ENCODE data around the gene ACTR2.
A peak's percentile ranks its signal among the peaks of the same experiment; 100 is the strongest.
"Not testable (repeated sequence)": the region's sequence is repeated elsewhere in the genome, so short reads cannot be mapped to it uniquely, and the experiment has no call there.

ACTR2 gene

DNA sequence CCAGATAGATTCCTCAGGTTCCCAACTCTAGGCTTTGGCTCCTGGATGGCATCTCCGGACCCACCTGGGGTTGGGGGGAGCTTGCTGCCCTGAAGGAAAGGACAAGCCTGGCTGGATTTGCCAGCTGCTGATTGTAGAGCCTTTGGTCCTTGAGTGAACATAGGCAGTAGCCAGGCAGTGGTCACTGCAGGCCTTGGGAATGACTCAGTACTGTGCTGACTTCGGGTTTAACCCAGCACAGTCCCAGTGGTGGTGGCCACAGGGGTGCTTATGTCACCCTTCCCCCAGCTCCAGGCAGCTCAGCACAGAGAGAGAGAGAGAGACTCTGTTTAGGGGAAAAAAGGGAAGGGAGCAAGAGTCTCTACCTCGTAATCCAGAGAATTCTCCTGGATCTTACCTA is 27.7 kb upstream of the ACTR2 start:
- Histone ChIP-seq H3K36me3 (ENCODE audit: control insufficient read depth, insufficient read depth, low read length) (no peaks in the 10 kb centered on the region), H3K27ac (ENCODE audit: insufficient read depth, low read length, poor library complexity, severe bottlenecking) (no peak overlapping the region), H3K27me3 (replicated peaks; ENCODE audit: control insufficient read depth, insufficient read depth, low read length, poor library complexity, severe bottlenecking) (no peaks in the 10 kb centered on the region), H3K4me1 (ENCODE audit: control insufficient read depth, insufficient read depth, low read length, poor library complexity, severe bottlenecking) (no peaks in the 10 kb centered on the region), H3K4me3 (ENCODE audit: insufficient read depth, low read depth, low read length, poor library complexity, severe bottlenecking) (no peak overlapping the region), H3K9me3 (ENCODE audit: control insufficient read depth, low read length) (no peaks in the 10 kb centered on the region)
- no peak for DNase-seq

DNA sequence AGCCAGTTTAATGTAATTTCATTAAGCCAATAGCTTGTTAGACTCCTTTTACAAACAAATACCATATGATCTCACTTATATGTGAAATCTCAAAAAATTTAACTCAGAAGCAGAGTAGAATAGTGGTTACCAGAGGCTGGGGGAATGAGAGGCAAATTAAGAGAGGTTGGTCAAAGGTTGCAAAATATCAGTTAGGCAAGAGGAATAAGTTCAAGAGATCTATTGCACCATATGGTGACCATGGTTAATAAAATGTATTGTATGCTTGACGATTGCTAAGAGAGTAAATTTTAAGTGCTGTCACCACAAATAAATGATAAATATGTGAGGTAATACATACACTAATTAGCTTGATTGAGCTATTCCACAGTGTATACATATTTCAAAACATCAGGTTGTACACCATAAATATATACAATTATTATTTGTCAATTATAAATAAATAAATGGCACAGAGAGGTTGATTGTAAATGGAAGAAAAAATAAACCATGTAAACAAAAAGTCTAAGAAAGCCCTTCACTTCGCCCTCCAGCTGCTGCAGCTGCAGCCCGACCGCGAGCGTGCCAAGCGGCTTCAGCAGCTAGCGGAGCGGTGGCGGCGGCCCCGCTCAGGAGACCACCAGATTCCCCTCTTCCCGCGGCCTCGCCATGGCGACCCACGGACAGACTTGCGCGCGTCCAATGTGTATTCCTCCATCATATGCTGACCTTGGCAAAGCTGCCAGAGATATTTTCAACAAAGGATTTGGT is 23.0 kb upstream of the ACTR2 start:
- no peak overlapping the region for H3K27ac ChIP-seq (ENCODE audit: insufficient read depth, low read length, poor library complexity, severe bottlenecking)
- no peaks in the 10 kb centered on the region for H3K36me3 ChIP-seq (ENCODE audit: control insufficient read depth, insufficient read depth, low read length)
- peak in 1 of 3 donors; percentile 43 for DNase-seq
- no peaks in the 10 kb centered on the region for H3K27me3 ChIP-seq (replicated peaks; ENCODE audit: control insufficient read depth, insufficient read depth, low read length, poor library complexity, severe bottlenecking)
- H3K4me3 ChIP-seq (ENCODE audit: insufficient read depth, low read depth, low read length, poor library complexity, severe bottlenecking), result no peak overlapping the region
- no peaks in the 10 kb centered on the region for H3K9me3 ChIP-seq (ENCODE audit: control insufficient read depth, low read length)
- H3K4me1 ChIP-seq (ENCODE audit: control insufficient read depth, insufficient read depth, low read length, poor library complexity, severe bottlenecking), result no peaks in the 10 kb centered on the region

DNA sequence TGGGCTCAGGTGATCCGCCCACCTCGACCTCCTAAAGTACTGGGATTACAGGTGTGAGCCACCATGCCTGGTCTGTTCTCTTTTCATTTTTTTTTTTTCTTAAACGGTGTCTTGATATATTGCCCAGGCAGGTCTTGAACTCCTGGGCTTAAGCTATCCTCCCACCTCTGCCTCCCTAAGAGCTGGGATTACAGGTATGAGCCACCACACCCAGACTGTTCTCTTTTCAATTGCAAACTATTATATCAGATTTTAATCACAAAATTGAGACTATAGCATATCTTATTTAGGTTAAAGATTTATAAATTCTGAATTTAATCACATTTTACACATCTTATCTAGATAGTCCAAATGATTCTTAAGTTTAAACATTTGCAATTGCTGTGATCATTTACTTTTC is 15.5 kb upstream of the ACTR2 start:
- H3K4me3 ChIP-seq (ENCODE audit: insufficient read depth, low read depth, low read length, poor library complexity, severe bottlenecking), result no peak overlapping the region
- no peaks in the 10 kb centered on the region for H3K27me3 ChIP-seq (replicated peaks; ENCODE audit: control insufficient read depth, insufficient read depth, low read length, poor library complexity, severe bottlenecking)
- no peak for DNase-seq
- no peaks in the 10 kb centered on the region for H3K4me1 ChIP-seq (ENCODE audit: control insufficient read depth, insufficient read depth, low read length, poor library complexity, severe bottlenecking)
- H3K27ac ChIP-seq (ENCODE audit: insufficient read depth, low read length, poor library complexity, severe bottlenecking), result no peak overlapping the region
- H3K36me3 ChIP-seq (ENCODE audit: control insufficient read depth, insufficient read depth, low read length), result no peaks in the 10 kb centered on the region
- H3K9me3 ChIP-seq (ENCODE audit: control insufficient read depth, low read length), result no peaks in the 10 kb centered on the region

DNA sequence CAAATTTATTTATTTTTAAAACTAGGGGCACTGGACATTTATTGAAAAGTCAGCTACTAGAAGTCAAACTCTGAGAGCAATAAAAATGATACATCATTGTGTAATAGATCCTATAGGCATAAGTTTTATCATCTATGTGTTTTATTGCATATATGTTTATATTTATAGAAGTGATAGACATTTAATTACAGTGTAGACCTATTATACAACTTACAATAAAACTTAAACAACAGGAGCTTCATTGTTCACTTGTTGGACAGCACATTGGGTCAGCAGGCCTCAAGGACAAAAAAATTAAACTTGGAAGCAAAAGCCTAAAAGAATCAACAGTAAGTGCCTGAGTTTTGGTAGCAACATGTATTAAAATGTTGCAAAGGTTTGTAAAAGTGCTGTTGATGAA is 15.0 kb upstream of the ACTR2 start:
- H3K27ac ChIP-seq (ENCODE audit: insufficient read depth, low read length, poor library complexity, severe bottlenecking), result no peak overlapping the region
- H3K4me1 ChIP-seq (ENCODE audit: control insufficient read depth, insufficient read depth, low read length, poor library complexity, severe bottlenecking), result no peaks in the 10 kb centered on the region
- no peaks in the 10 kb centered on the region for H3K36me3 ChIP-seq (ENCODE audit: control insufficient read depth, insufficient read depth, low read length)
- no peak overlapping the region for H3K4me3 ChIP-seq (ENCODE audit: insufficient read depth, low read depth, low read length, poor library complexity, severe bottlenecking)
- H3K27me3 ChIP-seq (replicated peaks; ENCODE audit: control insufficient read depth, insufficient read depth, low read length, poor library complexity, severe bottlenecking), result no peaks in the 10 kb centered on the region
- H3K9me3 ChIP-seq (ENCODE audit: control insufficient read depth, low read length), result no peaks in the 10 kb centered on the region
- no peak for DNase-seq

DNA sequence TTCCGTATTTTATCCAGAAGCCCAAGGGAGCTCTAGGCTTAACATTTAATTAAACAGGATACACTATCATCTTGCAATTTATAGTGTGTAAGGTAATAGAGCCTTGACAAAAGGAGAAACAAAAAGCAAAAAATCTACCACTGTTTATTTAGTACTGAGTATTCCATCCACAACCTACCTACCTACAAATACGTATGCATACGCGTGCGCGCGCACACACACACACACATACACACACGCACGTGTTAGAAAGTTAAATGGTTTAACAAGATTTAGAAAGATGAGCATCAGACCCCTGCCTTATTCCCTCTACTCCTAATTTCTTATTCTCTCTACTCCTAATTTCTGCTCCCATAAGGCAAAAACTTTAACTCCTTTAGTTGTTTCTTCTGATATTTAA is 14.6 kb upstream of the ACTR2 start:
- Histone ChIP-seq H3K36me3 (ENCODE audit: control insufficient read depth, insufficient read depth, low read length) (no peaks in the 10 kb centered on the region), H3K27ac (ENCODE audit: insufficient read depth, low read length, poor library complexity, severe bottlenecking) (no peak overlapping the region), H3K4me1 (ENCODE audit: control insufficient read depth, insufficient read depth, low read length, poor library complexity, severe bottlenecking) (no peaks in the 10 kb centered on the region), H3K9me3 (ENCODE audit: control insufficient read depth, low read length) (no peaks in the 10 kb centered on the region), H3K4me3 (ENCODE audit: insufficient read depth, low read depth, low read length, poor library complexity, severe bottlenecking) (no peak overlapping the region), H3K27me3 (replicated peaks; ENCODE audit: control insufficient read depth, insufficient read depth, low read length, poor library complexity, severe bottlenecking) (no peaks in the 10 kb centered on the region)
- DNase-seq, result no peak

DNA sequence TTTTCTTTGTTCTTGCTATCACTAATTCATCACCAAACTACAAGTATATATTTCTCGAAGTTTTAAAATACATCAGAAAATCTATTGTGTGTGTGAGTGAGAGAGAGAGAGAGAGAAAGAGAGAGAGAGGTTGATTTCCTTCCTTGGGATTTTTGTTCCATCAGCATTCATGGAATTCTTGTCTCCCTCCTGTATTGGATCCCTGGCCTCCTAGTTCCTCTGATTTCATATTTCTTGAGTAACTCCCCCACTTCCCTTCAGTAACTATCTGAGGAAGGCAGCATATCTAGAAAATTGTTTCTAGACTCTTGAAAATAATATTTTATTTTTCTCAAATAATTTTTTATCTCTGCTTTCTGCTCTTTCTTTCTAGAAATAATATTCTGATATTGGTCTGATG is 13.3 kb upstream of the ACTR2 start:
- Histone ChIP-seq H3K27me3 (replicated peaks; ENCODE audit: control insufficient read depth, insufficient read depth, low read length, poor library complexity, severe bottlenecking) (no peaks in the 10 kb centered on the region), H3K36me3 (ENCODE audit: control insufficient read depth, insufficient read depth, low read length) (no peaks in the 10 kb centered on the region), H3K4me3 (ENCODE audit: insufficient read depth, low read depth, low read length, poor library complexity, severe bottlenecking) (no peak overlapping the region), H3K9me3 (ENCODE audit: control insufficient read depth, low read length) (no peaks in the 10 kb centered on the region), H3K4me1 (ENCODE audit: control insufficient read depth, insufficient read depth, low read length, poor library complexity, severe bottlenecking) (no peaks in the 10 kb centered on the region), H3K27ac (ENCODE audit: insufficient read depth, low read length, poor library complexity, severe bottlenecking) (no peak overlapping the region)
- DNase-seq, result no peak

DNA sequence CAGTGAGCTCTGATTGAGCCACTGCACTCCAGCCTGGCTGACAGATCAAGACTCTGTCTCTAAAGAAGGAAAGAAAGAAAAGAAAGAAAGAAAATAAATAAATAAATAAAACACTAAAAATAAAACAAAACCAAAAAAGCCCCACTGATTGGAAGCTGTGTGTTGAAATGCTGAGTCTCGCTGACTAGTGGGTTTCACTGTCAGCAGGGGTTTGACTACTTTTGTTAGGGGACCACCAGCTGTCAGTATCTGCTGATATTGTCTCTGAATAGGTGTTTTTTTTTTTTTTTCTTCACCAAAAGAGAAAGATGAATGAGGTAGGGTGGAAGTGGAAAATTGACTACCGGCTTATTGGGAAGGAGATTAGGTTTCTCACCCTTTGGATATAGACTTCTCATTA is 12.8 kb upstream of the ACTR2 start:
- Histone ChIP-seq H3K4me3 (ENCODE audit: insufficient read depth, low read depth, low read length, poor library complexity, severe bottlenecking) (no peak overlapping the region), H3K36me3 (ENCODE audit: control insufficient read depth, insufficient read depth, low read length) (no peaks in the 10 kb centered on the region), H3K9me3 (ENCODE audit: control insufficient read depth, low read length) (no peaks in the 10 kb centered on the region), H3K27ac (ENCODE audit: insufficient read depth, low read length, poor library complexity, severe bottlenecking) (no peak overlapping the region), H3K27me3 (replicated peaks; ENCODE audit: control insufficient read depth, insufficient read depth, low read length, poor library complexity, severe bottlenecking) (no peaks in the 10 kb centered on the region), H3K4me1 (ENCODE audit: control insufficient read depth, insufficient read depth, low read length, poor library complexity, severe bottlenecking) (no peaks in the 10 kb centered on the region)
- DNase-seq, result no peak

DNA sequence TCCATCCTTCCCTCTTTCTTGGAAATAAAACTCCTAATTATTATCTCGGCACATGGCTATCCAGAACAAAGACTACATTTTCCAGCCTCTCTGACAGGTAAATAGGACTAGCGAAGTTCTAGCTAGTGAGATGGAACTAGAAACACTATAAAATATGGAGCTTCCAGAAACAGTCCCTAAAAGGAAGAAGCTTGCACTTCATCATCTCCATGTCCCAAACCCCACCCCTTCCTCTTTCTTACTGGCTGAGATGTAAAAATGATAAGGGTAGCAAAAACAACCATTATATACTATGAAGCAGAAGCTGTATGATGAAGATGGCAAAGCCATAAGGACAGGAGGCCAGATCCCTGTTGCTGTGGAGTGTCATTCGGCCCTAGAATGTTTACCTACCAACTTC is 11.7 kb upstream of the ACTR2 start:
- no peaks in the 10 kb centered on the region for H3K27me3 ChIP-seq (replicated peaks; ENCODE audit: control insufficient read depth, insufficient read depth, low read length, poor library complexity, severe bottlenecking)
- no peaks in the 10 kb centered on the region for H3K4me1 ChIP-seq (ENCODE audit: control insufficient read depth, insufficient read depth, low read length, poor library complexity, severe bottlenecking)
- H3K9me3 ChIP-seq (ENCODE audit: control insufficient read depth, low read length), result no peaks in the 10 kb centered on the region
- no peak overlapping the region for H3K27ac ChIP-seq (ENCODE audit: insufficient read depth, low read length, poor library complexity, severe bottlenecking)
- no peak for DNase-seq
- H3K4me3 ChIP-seq (ENCODE audit: insufficient read depth, low read depth, low read length, poor library complexity, severe bottlenecking), result no peak overlapping the region
- no peaks in the 10 kb centered on the region for H3K36me3 ChIP-seq (ENCODE audit: control insufficient read depth, insufficient read depth, low read length)

DNA sequence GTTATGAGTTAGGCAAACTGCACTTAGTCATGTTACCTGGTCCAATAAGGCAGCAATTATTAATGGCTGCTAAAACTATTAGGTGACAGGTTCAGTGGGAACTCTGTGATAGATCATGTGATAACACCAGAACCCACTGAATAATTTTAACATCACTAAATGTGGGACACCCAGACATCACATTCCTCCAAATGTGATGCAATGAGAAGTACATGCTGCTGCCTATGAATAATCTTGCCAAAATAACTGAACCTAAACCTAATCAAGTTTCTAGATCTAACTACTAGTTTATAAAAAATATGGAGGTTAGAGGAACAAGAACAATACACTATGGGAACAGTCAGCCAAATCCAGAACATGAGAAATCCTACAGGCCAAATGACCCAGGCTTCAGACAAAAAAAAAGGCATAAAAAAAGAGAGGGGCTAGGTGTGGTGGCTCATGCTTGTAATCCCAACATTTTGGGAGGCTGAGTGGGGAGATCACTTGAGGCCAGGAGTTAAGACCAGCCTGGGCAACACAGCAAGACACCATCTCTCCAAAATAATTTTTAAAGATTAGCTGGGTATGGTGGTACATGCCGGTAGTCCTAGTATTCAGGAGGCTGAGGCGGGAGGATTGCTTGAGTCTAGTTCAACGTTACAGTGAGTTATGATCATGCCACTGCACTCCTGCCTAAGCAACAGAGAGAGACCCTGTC is 7.0 kb upstream of the ACTR2 start:
- Histone ChIP-seq H3K36me3 (ENCODE audit: control insufficient read depth, insufficient read depth, low read length) (no peaks in the 10 kb centered on the region), H3K4me3 (ENCODE audit: insufficient read depth, low read depth, low read length, poor library complexity, severe bottlenecking) (no peak overlapping the region), H3K4me1 (ENCODE audit: control insufficient read depth, insufficient read depth, low read length, poor library complexity, severe bottlenecking) (no peaks in the 10 kb centered on the region), H3K27me3 (replicated peaks; ENCODE audit: control insufficient read depth, insufficient read depth, low read length, poor library complexity, severe bottlenecking) (no peaks in the 10 kb centered on the region), H3K9me3 (ENCODE audit: control insufficient read depth, low read length) (no peaks in the 10 kb centered on the region), H3K27ac (ENCODE audit: insufficient read depth, low read length, poor library complexity, severe bottlenecking) (no peak overlapping the region)
- DNase-seq, result no peak

DNA sequence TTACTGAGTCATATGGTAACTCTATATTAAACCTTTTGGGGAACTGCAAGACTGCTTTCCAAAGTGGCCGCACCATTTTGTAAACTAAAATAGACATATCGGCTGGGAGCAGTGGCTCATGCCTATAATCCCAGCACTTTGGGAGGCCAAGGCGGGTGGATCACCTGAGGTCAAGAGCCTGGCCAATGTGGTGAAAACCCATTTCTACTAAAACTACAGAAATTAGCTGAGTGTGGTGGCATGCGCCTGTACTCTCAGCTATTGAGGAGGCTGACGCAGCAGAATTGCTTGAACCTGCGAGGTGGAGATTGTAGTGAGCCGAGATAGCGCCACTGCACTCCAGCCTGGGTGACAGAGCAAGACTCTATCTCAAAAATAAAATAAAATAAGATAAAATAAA is 6.4 kb upstream of the ACTR2 start:
- not testable (repeated sequence) for H3K27me3 ChIP-seq (replicated peaks; ENCODE audit: control insufficient read depth, insufficient read depth, low read length, poor library complexity, severe bottlenecking); H3K36me3 ChIP-seq (ENCODE audit: control insufficient read depth, insufficient read depth, low read length)

More for the DNA sequence above, 6.4 kb upstream of the ACTR2 start:
- DNase-seq; H3K4me3 ChIP-seq (ENCODE audit: insufficient read depth, low read depth, low read length, poor library complexity, severe bottlenecking); H3K4me1 ChIP-seq (ENCODE audit: control insufficient read depth, insufficient read depth, low read length, poor library complexity, severe bottlenecking); H3K9me3 ChIP-seq (ENCODE audit: control insufficient read depth, low read length); H3K27ac ChIP-seq (ENCODE audit: insufficient read depth, low read length, poor library complexity, severe bottlenecking): not testable (repeated sequence)

Data from effector memory CD4-positive, alpha-beta T cell (primary cell).